Measurements from ENCODE around the gene TGFBR2. TPM values are rescaled to one million over a fixed set of nuclear protein-coding genes. Genes with fewer than 3 reads are reported as not detected.

Gene TGFBR2
- 100 to 1,000 TPM; 260 to 268 TPM for total RNA-seq
- polyA plus RNA-seq: 100 to 1,000 TPM; 128 to 226 (median 131) TPM
- total RNA-seq: 420 to 648 (median 445) reads per million in 6 experiments

- Mint-ChIP-seq H3K4me3 (peak within 1 kb of the TSS; percentile 77 to 100 (median 97)), H3K36me3 (peaks cover 13 to 32% (median 21%) of the 10 kb centered on the region in 3 donors), H3K27me3 (no peaks in the 10 kb centered on the region), H3K27ac (peak within 1 kb of the TSS; percentile 94 to 100 (median 98)), H3K4me1 (peaks cover 30 to 80% (median 54%) of the 10 kb centered on the region in 4 donors), H3K9me3 (peaks cover 0 to 7% (median 0%) of the 10 kb centered on the region in 9 donors)
- POLR2A ChIA-PET: interaction anchor here (0.6 to 16.0 kb wide), 27 partner anchors 11 to 1607 kb away, joined by 3 to 315 read pairs (median 7); no protein-coding TSS in a partner anchor
- DNase-seq (peak; percentile 68 to 89 (median 76)), ATAC-seq (peak; percentile 62 to 70)
Observed at GRCh38 chr3:30606301-30607031, at the start of gene TGFBR2. TSS of gene TGFBR2 (plus strand) at chr3:30606601. CDS start at chr3:30606884, 283 bp downstream.

- Mint-ChIP-seq H3K4me3 (no peak overlapping the region), H3K27me3 (no peaks in the 10 kb centered on the region), H3K36me3 (peaks cover 0 to 1% (median 0%) of the 10 kb centered on the region in 3 donors), H3K27ac (no peak overlapping the region), H3K4me1 (peaks cover 0 to 10% (median 3%) of the 10 kb centered on the region in 4 donors), H3K9me3 (peaks cover 0 to 1% (median 0%) of the 10 kb centered on the region in 9 donors)
- DNase-seq: no peak
- no peak for ATAC-seq
- POLR2A ChIA-PET: no interaction called here
Observed at GRCh38 chr3:30557746-30558303, 48.6 kb upstream of the TGFBR2 start.

GRCh38 chr3:30563956-30564355 lies 42.4 kb upstream of the TGFBR2 start:
- DNase-seq (no peak), ATAC-seq (no peak)
- Mint-ChIP-seq H3K36me3 (no peaks in the 10 kb centered on the region), H3K4me1 (peaks cover 0 to 2% (median under 1%) of the 10 kb centered on the region in 4 donors), H3K9me3 (no peaks in the 10 kb centered on the region), H3K27me3 (no peaks in the 10 kb centered on the region), H3K4me3 (no peak overlapping the region), H3K27ac (no peak overlapping the region)
- POLR2A ChIA-PET: no interaction called here

- H3K36me3 Mint-ChIP-seq: no peaks in the 10 kb centered on the region
- DNase-seq (no peak), ATAC-seq (no peak)
- H3K4me3 Mint-ChIP-seq: no peak overlapping the region
- H3K27me3 Mint-ChIP-seq: no peaks in the 10 kb centered on the region
- peak overlapping the region in 2 of 10 donors; percentile 7 to 57 for H3K27ac Mint-ChIP-seq
- POLR2A ChIA-PET: no interaction called here
- H3K4me1 Mint-ChIP-seq: peaks cover 0 to 2% (median under 1%) of the 10 kb centered on the region in 4 donors
- H3K9me3 Mint-ChIP-seq: no peaks in the 10 kb centered on the region
Observed at GRCh38 chr3:30567139-30567753, 39.2 kb upstream of the TGFBR2 start.

GRCh38 chr3:30576946-30577345 lies 29.5 kb upstream of the TGFBR2 start:
- Mint-ChIP-seq H3K4me3 (no peak overlapping the region), H3K27me3 (no peaks in the 10 kb centered on the region), H3K27ac (peak overlapping the region in 2 of 10 donors; percentile 28 to 49), H3K4me1 (peaks cover 4 to 21% (median 9%) of the 10 kb centered on the region in 4 donors), H3K9me3 (peaks cover 0 to 9% (median 0%) of the 10 kb centered on the region in 9 donors), H3K36me3 (no peaks in the 10 kb centered on the region)
- DNase-seq: no peak
- ATAC-seq: no peak
- POLR2A ChIA-PET: no interaction called here

GRCh38 chr3:30577788-30578187 lies 28.6 kb upstream of the TGFBR2 start:
- Mint-ChIP-seq H3K27me3 (no peaks in the 10 kb centered on the region), H3K4me1 (peaks cover 4 to 21% (median 9%) of the 10 kb centered on the region in 4 donors), H3K9me3 (peaks cover 0 to 8% (median 0%) of the 10 kb centered on the region in 9 donors), H3K27ac (peak overlapping the region in 2 of 10 donors; percentile 34 to 41), H3K4me3 (no peak overlapping the region), H3K36me3 (no peaks in the 10 kb centered on the region)
- no peak for ATAC-seq
- POLR2A ChIA-PET: no interaction called here
- DNase-seq: no peak

GRCh38 chr3:30578479-30578878 lies 27.9 kb upstream of the TGFBR2 start:
- Mint-ChIP-seq H3K36me3 (no peaks in the 10 kb centered on the region), H3K27ac (peak overlapping the region in 2 of 10 donors; percentile 7 to 33), H3K4me3 (no peak overlapping the region), H3K9me3 (peaks cover 0 to 4% (median 0%) of the 10 kb centered on the region in 9 donors), H3K27me3 (no peaks in the 10 kb centered on the region), H3K4me1 (peaks cover 4 to 21% (median 9%) of the 10 kb centered on the region in 4 donors)
- POLR2A ChIA-PET: no interaction called here
- DNase-seq (no peak), ATAC-seq (no peak)

GRCh38 chr3:30578986-30579579 lies 27.3 kb upstream of the TGFBR2 start:
- Mint-ChIP-seq H3K36me3 (no peaks in the 10 kb centered on the region), H3K9me3 (peaks cover 0 to 4% (median 0%) of the 10 kb centered on the region in 9 donors), H3K4me3 (no peak overlapping the region), H3K27ac (peak overlapping the region in 2 of 10 donors; percentile 4 to 33), H3K4me1 (peaks cover 4 to 21% (median 11%) of the 10 kb centered on the region in 4 donors), H3K27me3 (no peaks in the 10 kb centered on the region)
- ATAC-seq (no peak), DNase-seq (no peak)
- POLR2A ChIA-PET: interaction anchor here (0.6 kb wide), 1 partner anchor 122 kb away, joined by 3 read pairs; no protein-coding TSS in a partner anchor

GRCh38 chr3:30581067-30581585 lies 25.3 kb upstream of the TGFBR2 start:
- Mint-ChIP-seq H3K36me3 (no peaks in the 10 kb centered on the region), H3K27ac (no peak overlapping the region), H3K27me3 (no peaks in the 10 kb centered on the region), H3K9me3 (no peaks in the 10 kb centered on the region), H3K4me3 (no peak overlapping the region), H3K4me1 (peaks cover 7 to 21% (median 11%) of the 10 kb centered on the region in 4 donors)
- POLR2A ChIA-PET: no interaction called here
- ATAC-seq (no peak), DNase-seq (no peak)

GRCh38 chr3:30581982-30582381 lies 24.4 kb upstream of the TGFBR2 start:
- H3K27me3 Mint-ChIP-seq: no peaks in the 10 kb centered on the region
- no peak for DNase-seq
- peaks cover 7 to 19% (median 11%) of the 10 kb centered on the region in 4 donors for H3K4me1 Mint-ChIP-seq
- POLR2A ChIA-PET: no interaction called here
- H3K36me3 Mint-ChIP-seq: no peaks in the 10 kb centered on the region
- no peak overlapping the region for H3K27ac Mint-ChIP-seq
- no peak for ATAC-seq
- no peaks in the 10 kb centered on the region for H3K9me3 Mint-ChIP-seq
- H3K4me3 Mint-ChIP-seq: no peak overlapping the region

- H3K27ac Mint-ChIP-seq: no peak overlapping the region
- POLR2A ChIA-PET: no interaction called here
- no peaks in the 10 kb centered on the region for H3K27me3 Mint-ChIP-seq
- no peak overlapping the region for H3K4me3 Mint-ChIP-seq
- ATAC-seq: no peak
- H3K9me3 Mint-ChIP-seq: no peaks in the 10 kb centered on the region
- peaks cover 0 to 6% (median 3%) of the 10 kb centered on the region in 4 donors for H3K4me1 Mint-ChIP-seq
- H3K36me3 Mint-ChIP-seq: no peaks in the 10 kb centered on the region
- no peak for DNase-seq
Observed at GRCh38 chr3:30583973-30584372, 22.4 kb upstream of the TGFBR2 start.

- no peak for DNase-seq
- Mint-ChIP-seq H3K27ac (no peak overlapping the region), H3K4me1 (peaks cover 0 to 5% (median 2%) of the 10 kb centered on the region in 4 donors), H3K36me3 (no peaks in the 10 kb centered on the region), H3K9me3 (peaks cover 0 to 2% (median 0%) of the 10 kb centered on the region in 9 donors), H3K27me3 (no peaks in the 10 kb centered on the region), H3K4me3 (no peak overlapping the region)
- POLR2A ChIA-PET: no interaction called here
- no peak for ATAC-seq
Observed at GRCh38 chr3:30585654-30586053, 20.7 kb upstream of the TGFBR2 start.
